Measurements from ENCODE around the gene TPT1.

GRCh38 chr13:45298206-45298505, 42.8 kb downstream of the TPT1 start:
- no peak for TF ChIP-seq FOXJ3 (CRISPR knock-in tag; IDR thresholded peaks at IDR 0.05)
- TF ChIP-seq CTCF (IDR thresholded peaks at IDR 0.05) = no peak
- no peak for TF ChIP-seq GABPA (IDR thresholded peaks at IDR 0.05; ENCODE audit: low read depth)
